GM19023 (cell line): ENCODE results near the gene GPR153.

ENCODE experiments used
- ATAC-seq: cut with Tn5 transposase; IDR thresholded peaks from one replicate; pipeline ENCODE4 v1.9.1; 2021; ENCODE audit warnings: mild to moderate bottlenecking, moderate library complexity; ENCODE audit not compliant: unreplicated experiment

Gene GPR153

GRCh38 chr1:6249739-6250689 lies 10.9 kb downstream of the GPR153 start:
- ATAC-seq: no peak

GRCh38 chr1:6248932-6249738 lies 11.8 kb downstream of the GPR153 start:
- no peak for ATAC-seq

- ATAC-seq: no peak
Measured at GRCh38 chr1:6248161-6248776, 12.6 kb downstream of the GPR153 start.

GRCh38 chr1:6247651-6248050 lies 13.2 kb downstream of the GPR153 start:
- ATAC-seq: no peak

GRCh38 chr1:6246497-6247467 lies 14.1 kb downstream of the GPR153 start:
- no peak for ATAC-seq

- ATAC-seq: no peak
Measured at GRCh38 chr1:6245869-6246496, 14.9 kb downstream of the GPR153 start.

- no peak for ATAC-seq
Measured at GRCh38 chr1:6245086-6245868, 15.6 kb downstream of the GPR153 start.

- no peak for ATAC-seq
Measured at GRCh38 chr1:6244401-6245049, 16.4 kb downstream of the GPR153 start.

- ATAC-seq: no peak
Measured at GRCh38 chr1:6243993-6244392, 16.9 kb downstream of the GPR153 start, which contains the start of gene HES3. HES3 (plus strand) TSS chr1:6244179; CDS start chr1:6244366, 187 bp downstream.

- no peak for ATAC-seq
Measured at GRCh38 chr1:6243053-6243834, 17.7 kb downstream of the GPR153 start.

- no peak for ATAC-seq
Measured at GRCh38 chr1:6241887-6242740, 18.8 kb downstream of the GPR153 start.

GRCh38 chr1:6241107-6241886 lies 19.6 kb downstream of the GPR153 start:
- no peak for ATAC-seq

- no peak for ATAC-seq
Measured at GRCh38 chr1:6239950-6240768, 20.7 kb downstream of the GPR153 start.

GRCh38 chr1:6239213-6239752 lies 21.6 kb downstream of the GPR153 start:
- ATAC-seq: no peak

GRCh38 chr1:6237093-6237492 lies 23.8 kb downstream of the GPR153 start:
- no peak for ATAC-seq
